ENCODE data around the gene CCDC171. TPM values are rescaled to one million over a fixed set of nuclear protein-coding genes. Genes with fewer than 3 reads are reported as not detected.
"Not testable (repeated sequence)": the region's sequence is repeated elsewhere in the genome, so short reads cannot be mapped to it uniquely, and the experiment has no call there.

The CCDC171 gene
- 0.58 TPM in 2 replicates for total RNA-seq

- DNase-seq (ENCODE audit: extremely low read depth, low read depth, low spot score) = peak; percentile 51
Measured at GRCh38 chr9:15552636-15553527, at the start of gene CCDC171. Gene CCDC171 (plus strand): TSS chr9:15553043. CDS start chr9:15564089, 11,046 bp downstream.

GRCh38 chr9:15505921-15506320 lies 46.9 kb upstream of the CCDC171 start:
- DNase-seq (ENCODE audit: extremely low read depth, low read depth, low spot score) = no peak

- no peak for DNase-seq (ENCODE audit: extremely low read depth, low read depth, low spot score)
Measured at GRCh38 chr9:15509931-15510788, 42.7 kb upstream of the CCDC171 start.

GRCh38 chr9:15510789-15511575 lies 41.9 kb upstream of the CCDC171 start, which contains the start of gene PSIP1:
Gene PSIP1 (minus strand): TSS chr9:15510970. CDS start chr9:15510188, 782 bp downstream.
- peak; percentile 41 for DNase-seq (ENCODE audit: extremely low read depth, low read depth, low spot score)

- DNase-seq (ENCODE audit: extremely low read depth, low read depth, low spot score) = no peak
Measured at GRCh38 chr9:15512204-15512603, 40.6 kb upstream of the CCDC171 start.

- no peak for DNase-seq (ENCODE audit: extremely low read depth, low read depth, low spot score)
Measured at GRCh38 chr9:15512889-15513288, 40.0 kb upstream of the CCDC171 start.

- DNase-seq (ENCODE audit: extremely low read depth, low read depth, low spot score) = no peak
Measured at GRCh38 chr9:15513335-15513734, 39.5 kb upstream of the CCDC171 start.

GRCh38 chr9:15519831-15520230 lies 33.0 kb upstream of the CCDC171 start:
- DNase-seq (ENCODE audit: extremely low read depth, low read depth, low spot score) = no peak

GRCh38 chr9:15521254-15521653 lies 31.6 kb upstream of the CCDC171 start:
- DNase-seq (ENCODE audit: extremely low read depth, low read depth, low spot score) = no peak

GRCh38 chr9:15522130-15522755 lies 30.6 kb upstream of the CCDC171 start:
- DNase-seq (ENCODE audit: extremely low read depth, low read depth, low spot score) = no peak

- DNase-seq (ENCODE audit: extremely low read depth, low read depth, low spot score) = peak; percentile 9
Measured at GRCh38 chr9:15524845-15525455, 27.9 kb upstream of the CCDC171 start.

GRCh38 chr9:15525958-15526357 lies 26.9 kb upstream of the CCDC171 start:
- no peak for DNase-seq (ENCODE audit: extremely low read depth, low read depth, low spot score)

GRCh38 chr9:15527035-15527434 lies 25.8 kb upstream of the CCDC171 start:
- DNase-seq (ENCODE audit: extremely low read depth, low read depth, low spot score) = not testable (repeated sequence)

- no peak for DNase-seq (ENCODE audit: extremely low read depth, low read depth, low spot score)
Measured at GRCh38 chr9:15529566-15530324, 23.1 kb upstream of the CCDC171 start.

GRCh38 chr9:15531380-15531779 lies 21.5 kb upstream of the CCDC171 start:
- DNase-seq (ENCODE audit: extremely low read depth, low read depth, low spot score) = no peak

- DNase-seq (ENCODE audit: extremely low read depth, low read depth, low spot score) = no peak
Measured at GRCh38 chr9:15541872-15542271, 11.0 kb upstream of the CCDC171 start.

- no peak for DNase-seq (ENCODE audit: extremely low read depth, low read depth, low spot score)
Measured at GRCh38 chr9:15542624-15543023, 10.2 kb upstream of the CCDC171 start.

- no peak for DNase-seq (ENCODE audit: extremely low read depth, low read depth, low spot score)
Measured at GRCh38 chr9:15543047-15543813, 9.6 kb upstream of the CCDC171 start.

All from glomerular endothelial cell (primary cell).